NCI-H2029 (cell line): ENCODE results near the gene CSE1L.
"Not testable (repeated sequence)": the region's sequence is repeated elsewhere in the genome, so short reads cannot be mapped to it uniquely, and the experiment has no call there.

Experiments
- DNase-seq: peaks from one replicate; lab custom pipeline; 2025; lab: John Stamatoyannopoulos, UW

Gene CSE1L

GRCh38 chr20:49078310-49078709 is 32.2 kb downstream of the CSE1L start:
- no peak for DNase-seq

GRCh38 chr20:49082295-49082694 is 36.2 kb downstream of the CSE1L start:
- not testable (repeated sequence) for DNase-seq

DNA sequence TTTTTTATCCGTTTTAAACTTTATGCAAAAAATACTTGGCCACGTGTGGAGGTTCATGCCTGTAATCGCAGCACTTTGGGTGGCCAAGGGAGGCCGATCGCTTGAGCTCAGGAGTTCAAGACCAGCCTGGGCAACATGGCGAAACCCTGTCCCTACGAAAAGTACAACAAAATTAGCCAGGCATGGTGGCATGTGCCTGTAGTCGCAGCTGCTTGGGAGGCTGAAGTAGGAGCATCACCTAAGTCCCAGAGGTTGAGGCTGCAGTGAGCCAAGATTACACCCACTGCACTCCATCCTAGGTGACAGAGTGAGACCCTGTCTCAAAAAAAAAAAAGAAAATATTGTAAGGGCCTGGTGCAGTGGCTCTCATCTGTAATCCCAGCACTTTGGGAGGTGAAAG is 45.0 kb downstream of the CSE1L start:
- no peak for DNase-seq

- no peak for DNase-seq
Measured at GRCh38 chr20:49091762-49092161, 45.6 kb downstream of the CSE1L start.

- DNase-seq, result no peak
Measured at GRCh38 chr20:49096203-49096730, 50.2 kb downstream of the CSE1L start.

GRCh38 chr20:49097159-49097558 is 51.0 kb downstream of the CSE1L start:
- no peak for DNase-seq

DNA sequence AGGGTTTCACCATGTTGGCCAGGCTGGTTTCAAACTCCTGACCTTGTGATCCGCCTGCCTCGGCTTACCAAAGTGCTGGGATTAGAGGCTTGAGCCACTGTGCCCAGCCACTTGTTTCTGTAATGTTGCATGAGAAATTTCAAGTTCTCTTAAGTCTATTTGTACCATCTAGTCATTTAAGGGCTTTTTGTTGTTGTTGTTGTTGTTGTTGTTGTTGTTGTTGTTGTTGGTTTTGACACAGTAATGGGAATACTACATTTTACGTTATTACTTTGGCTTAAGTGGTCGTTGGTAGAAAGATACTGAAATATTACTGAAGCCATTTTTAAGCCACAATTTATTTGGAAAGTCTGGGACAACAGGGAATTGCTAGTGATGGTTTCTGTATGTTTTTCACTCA is 52.0 kb downstream of the CSE1L start:
- DNase-seq, result no peak

DNA sequence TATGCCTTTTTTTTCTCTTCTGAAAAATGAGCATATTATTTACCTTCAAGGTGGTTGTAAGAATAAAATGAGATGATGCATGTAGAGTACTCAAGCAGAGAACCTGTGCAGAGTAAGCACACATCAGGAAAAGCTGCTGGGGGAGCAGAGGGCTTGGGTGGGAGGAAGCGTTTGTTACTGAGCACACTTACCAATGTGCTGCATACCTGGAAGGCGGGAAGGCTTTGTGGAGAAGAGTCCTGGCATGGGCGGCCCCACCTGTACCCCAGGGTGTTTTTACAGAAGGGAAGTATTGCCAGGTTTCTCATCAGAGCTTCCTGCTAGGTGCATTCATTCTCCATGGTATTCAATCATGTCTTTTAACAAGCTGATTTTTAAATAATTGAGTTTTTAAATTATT is 52.9 kb downstream of the CSE1L start:
- no peak for DNase-seq

DNA sequence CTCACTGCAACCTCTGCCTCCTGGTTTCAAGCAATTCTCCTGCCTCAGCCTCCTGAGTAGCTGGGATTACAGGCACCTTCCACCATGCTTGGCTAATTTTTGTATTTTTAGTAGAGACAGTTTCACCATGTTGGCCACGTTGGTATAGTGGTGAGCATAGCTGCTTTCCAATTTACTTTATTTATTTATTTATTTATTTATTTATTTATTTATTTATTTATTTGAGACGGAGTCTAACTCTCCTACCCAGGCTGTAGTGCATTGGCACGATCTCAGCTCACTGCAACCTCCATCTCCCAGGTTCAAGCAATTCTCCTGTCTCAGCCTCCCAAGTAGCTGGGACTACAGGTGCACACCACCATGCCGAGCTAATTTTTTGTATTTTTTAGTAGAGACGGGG is 54.2 kb downstream of the CSE1L start:
- DNase-seq, result not testable (repeated sequence)

DNA sequence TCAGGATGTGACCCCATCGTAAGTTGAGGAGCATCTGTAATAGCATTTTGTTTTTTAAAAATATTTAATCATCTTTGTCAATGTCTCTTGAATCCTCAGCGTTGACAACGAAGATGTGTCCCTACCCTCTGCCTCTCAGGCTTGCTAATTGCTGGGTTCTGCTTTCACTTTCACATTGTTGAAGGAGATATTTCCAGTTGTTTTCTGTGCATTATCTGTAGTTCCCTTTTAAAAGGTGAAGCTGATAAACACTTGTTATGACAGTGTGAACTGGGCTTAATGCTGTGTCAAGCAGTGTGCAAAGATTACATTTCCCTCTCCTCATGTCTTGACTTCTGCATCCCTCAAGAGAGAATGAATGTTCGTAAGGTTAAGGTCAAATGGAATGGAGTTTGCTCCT is 54.9 kb downstream of the CSE1L start:
- DNase-seq, result no peak

GRCh38 chr20:49103019-49103418 is 56.9 kb downstream of the CSE1L start:
- DNase-seq, result no peak

DNA sequence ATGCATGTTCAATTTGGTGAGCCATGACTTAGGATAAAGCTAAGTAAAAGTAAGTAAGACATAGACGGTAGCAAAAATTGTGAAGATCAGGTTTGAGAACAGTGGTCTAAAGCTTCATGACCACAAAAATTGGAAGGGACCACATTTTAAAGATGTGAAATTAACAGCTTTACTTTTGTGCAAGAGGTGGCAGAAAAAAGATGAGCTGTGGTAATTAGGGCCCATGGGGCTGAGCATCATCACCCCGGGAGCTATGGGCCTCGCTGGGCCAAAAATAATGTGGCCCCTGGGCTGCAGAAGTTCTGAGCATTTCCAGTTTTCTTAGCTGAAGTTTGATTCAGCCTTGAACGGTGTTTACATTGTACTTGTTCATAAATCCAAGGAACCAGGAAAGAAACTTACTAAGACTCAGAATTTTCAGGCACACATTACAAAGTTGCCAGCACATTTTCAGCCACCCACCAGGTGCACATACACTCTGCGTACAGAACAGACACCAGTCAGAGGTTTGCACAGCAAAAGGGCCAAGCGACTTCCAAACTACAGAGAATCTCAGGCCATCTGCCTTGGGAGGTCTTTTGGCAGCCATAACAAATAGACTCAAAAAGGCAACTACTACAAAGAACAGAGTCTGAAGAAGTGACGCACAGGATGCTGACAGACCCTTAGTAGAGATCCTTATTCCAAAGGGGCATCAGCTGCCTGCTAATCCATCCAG is 57.7 kb downstream of the CSE1L start:
- DNase-seq, result no peak

DNA sequence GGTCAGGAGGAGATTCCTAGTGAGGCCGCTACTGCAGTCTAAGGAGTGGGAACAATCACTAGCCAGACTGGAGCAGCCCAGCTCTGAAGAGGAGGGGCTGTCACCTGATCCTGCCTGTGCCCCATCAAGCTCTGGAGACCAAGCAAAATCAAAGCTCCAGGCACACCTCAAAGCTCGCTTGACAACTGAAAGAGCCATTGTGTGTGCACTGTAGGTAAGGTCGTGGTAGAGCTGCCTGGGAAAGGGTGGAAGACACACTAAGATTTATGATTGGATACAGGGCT is 58.2 kb downstream of the CSE1L start:
- no peak for DNase-seq

GRCh38 chr20:49104979-49105547 is 59.0 kb downstream of the CSE1L start:
- DNase-seq, result not testable (repeated sequence)

- DNase-seq, result no peak
Measured at GRCh38 chr20:49106328-49106727, 60.2 kb downstream of the CSE1L start.

GRCh38 chr20:49110767-49111694 is 64.9 kb downstream of the CSE1L start:
- DNase-seq, result no peak

- DNase-seq, result no peak
Measured at GRCh38 chr20:49112596-49113274, 66.6 kb downstream of the CSE1L start.

- DNase-seq, result no peak
Measured at GRCh38 chr20:49115564-49115963, 69.5 kb downstream of the CSE1L start.

- no peak for DNase-seq
Measured at GRCh38 chr20:49118307-49118706, 72.2 kb downstream of the CSE1L start.

DNA sequence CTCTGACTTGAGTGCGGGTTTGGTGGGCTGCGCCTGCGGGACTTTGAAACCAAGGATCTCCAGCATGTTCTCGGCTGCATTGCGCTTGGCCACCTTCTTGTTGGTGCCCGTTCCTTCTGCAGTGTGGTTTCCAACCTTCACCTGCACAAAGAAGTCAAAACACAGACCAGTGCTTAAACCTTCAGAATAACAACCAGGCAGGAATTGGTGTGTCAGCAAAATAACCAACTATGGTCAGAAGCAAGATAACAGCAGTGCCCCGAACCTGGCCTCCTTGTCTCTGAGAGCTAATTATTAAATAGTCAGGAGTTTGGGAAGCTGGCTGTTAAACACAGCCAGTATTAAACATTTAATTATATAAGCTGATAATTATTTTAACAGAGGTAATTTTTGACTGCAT is 73.9 kb downstream of the CSE1L start:
- DNase-seq, result no peak

GRCh38 chr20:49122920-49123319 is 76.8 kb downstream of the CSE1L start:
- no peak for DNase-seq

GRCh38 chr20:49123982-49124381 is 77.9 kb downstream of the CSE1L start:
- DNase-seq, result no peak
